Lung microvascular endothelial cell (primary cell): ENCODE data around the gene MAD1L1. TPM values are rescaled to one million over a fixed set of nuclear protein-coding genes. Genes with fewer than 3 reads are reported as not detected.
"Not testable (repeated sequence)": the region's sequence is repeated elsewhere in the genome, so short reads cannot be mapped to it uniquely, and the experiment has no call there.

ENCODE experiments used
- DNase-seq, 2 donors: peaks; one replicate each; pipeline versions ENCODE4 v3.0.0 to v3.0.0-alpha.2; 2010; ENCODE audit warnings: low read depth in 2 of 2
- total RNA-seq: library from RNA; depleted of rRNA; stranded (reverse); fragments of >200 nt; gene quantifications from 2 replicates; pipeline ENCODE4 v1.2.1, GENCODE V29; 2014

The MAD1L1 gene
- total RNA-seq, 1 donor from 2014 or later = 46.0 TPM

DNA sequence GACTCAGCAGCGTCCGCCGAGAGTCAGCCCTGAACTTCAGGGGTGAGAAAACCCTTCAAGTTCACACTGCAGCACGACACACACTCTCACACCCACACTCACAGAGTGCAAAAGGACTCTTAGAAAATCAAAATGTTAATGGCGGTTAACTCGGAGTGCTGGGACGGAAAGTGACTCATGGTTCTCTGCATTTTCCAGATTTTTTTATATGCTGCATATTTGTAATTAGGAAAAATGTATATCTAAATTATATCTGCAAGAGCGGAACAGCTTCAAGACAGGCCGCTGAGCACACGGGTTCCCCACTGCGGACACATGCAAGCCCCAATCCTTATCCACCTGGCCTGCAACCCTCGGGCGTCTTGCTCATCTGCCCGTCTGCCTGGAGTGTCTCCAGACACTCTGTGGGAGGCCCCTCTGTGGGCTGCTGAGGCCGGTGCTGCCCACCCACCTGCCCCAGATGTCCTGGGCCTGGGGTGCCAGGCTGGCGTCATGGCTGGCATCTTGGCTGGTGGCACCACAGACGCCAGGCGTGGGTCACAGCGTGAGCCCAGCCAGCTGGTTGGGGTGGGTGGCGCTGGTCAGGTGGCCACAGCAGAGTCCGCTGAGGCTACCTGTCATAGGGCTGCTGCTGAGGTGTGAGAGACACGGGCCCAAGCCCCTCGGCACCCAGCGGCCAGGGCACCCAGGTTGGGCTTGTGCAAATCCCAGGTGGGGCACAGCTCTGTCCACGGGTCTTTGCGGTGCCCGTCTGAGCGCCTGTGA, 407.7 kb downstream of the MAD1L1 start:
- not testable (repeated sequence) for DNase-seq

- DNase-seq = not testable (repeated sequence)
Observed at GRCh38 chr7:1824151-1824881, 408.4 kb downstream of the MAD1L1 start.

DNA sequence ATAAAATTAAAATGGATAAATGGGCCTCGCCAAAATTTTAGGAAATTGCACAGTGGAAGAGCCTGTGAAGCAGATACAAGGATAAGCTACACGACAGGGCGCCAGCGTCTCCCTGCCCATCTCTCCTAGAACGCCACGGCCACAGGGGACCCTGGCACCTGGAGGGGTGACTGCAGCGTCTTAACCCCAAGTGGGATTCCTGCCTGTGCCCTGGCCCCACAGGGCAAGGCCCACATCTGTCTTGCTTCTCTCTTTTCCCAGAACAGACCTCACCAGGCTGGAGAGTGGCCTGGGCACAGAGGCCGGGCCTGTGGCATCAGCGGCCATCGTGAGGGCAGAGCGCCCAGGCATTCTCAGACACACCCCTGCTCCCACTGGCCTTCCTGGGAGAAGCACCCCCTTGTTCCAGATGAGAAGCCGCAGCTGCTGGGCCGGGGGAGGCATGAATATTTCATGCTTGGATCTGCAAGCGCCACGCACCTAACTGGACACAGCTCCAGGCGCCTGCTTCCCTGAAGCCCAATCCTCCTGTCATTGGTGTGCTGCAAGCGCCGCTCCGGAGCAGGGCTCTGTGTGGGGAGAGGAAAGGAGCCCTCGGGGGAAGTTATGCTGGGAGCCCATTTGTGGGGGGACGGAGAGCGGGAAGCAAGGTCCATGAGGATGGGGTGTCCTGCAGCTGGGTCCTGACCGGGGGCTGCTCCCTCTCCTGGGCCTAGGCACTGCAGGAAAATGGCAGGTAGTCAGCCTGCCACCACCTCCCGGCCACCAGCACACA, 409.2 kb downstream of the MAD1L1 start:
- DNase-seq = no peak

DNA sequence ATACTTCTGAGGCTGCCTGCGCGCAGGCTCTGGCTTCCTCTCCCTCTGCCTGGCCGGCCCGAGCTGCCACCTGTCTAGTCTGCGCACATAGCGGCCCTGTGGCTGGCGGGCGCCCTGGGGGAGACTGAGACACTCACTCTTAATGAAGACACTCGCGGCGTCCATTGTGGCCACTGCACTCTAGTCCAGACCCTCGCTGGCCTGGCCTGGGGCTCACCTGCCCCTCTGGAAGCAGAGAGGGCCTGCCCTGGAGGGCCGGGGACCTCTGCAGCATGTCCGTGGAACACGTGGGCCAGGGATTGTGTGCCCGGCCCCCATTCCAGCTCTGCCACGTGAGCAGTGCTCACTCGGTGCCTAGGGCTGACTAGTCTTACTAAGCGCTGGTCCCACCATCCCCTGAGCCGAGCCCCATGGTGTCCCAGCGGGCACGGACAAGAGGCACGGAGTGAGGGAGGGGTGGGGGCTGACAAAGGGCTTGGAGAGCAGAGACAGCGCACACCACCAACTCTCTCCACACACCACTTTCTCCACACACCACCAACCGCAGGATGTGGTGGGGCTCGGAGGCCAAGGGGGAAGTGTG, 413.4 kb downstream of the MAD1L1 start:
- DNase-seq = no peak

GRCh38 chr7:1818575-1819258, 414.0 kb downstream of the MAD1L1 start:
- no peak for DNase-seq

- DNase-seq = no peak
Observed at GRCh38 chr7:1817061-1817712, 415.6 kb downstream of the MAD1L1 start.

DNA sequence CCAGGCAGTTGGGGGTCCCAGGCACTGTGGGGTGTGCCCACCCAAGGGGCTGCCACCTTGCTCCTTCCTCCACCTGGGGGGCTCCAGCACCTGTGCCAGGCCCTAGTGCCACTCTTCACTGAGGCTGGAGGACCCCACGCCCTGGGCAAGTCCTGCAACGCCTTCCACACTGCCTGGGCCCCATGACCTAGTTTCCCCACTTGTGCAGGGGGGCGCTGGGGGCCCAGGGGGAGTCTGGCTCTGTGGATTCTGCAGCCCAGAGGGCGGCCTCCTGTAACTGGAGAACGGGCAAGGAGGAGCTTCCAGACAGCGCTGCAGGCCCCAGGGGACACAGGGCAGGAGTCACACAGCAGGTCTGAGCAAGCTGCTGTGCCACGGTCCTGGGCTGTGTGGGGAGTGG, 416.3 kb downstream of the MAD1L1 start:
- not testable (repeated sequence) for DNase-seq

DNA sequence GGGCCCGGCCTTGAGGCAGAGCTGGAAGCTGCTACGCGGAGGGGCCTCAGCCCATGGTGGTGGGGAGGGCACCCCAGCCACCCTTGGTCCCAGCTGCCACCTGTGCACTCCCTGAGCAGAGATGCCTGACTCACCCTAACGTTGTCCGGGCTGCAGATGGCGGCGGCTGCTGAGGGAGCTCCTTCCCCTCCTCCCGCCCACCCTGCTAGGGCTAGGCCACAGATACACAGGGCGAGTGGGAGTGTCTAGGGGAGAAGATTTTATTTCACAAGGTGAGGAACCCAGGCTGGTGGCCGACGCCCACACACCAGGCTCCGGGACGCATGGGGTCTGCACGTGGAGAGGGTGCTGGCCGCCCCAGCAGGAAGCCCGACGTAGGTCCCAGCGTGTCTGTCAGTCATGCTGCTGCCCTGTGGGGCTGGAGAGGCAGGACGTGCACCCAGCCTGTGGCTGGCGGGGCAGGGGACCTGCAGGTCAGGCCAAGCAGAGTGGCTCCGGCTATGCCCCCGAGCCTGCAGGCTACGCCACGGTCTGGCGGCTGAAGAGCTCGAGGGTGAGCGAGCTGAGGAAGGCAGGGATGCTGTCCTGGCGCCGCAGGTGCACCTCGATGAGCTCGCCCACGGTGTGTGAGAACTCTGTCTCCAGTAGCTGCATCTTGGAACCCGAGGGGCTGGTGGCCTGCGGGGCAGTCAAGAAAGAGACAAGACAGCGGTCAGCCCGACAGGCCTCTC, 417.0 kb downstream of the MAD1L1 start:
- not testable (repeated sequence) for DNase-seq

GRCh38 chr7:1815051-1815481, 417.7 kb downstream of the MAD1L1 start:
- DNase-seq = no peak

- DNase-seq = no peak
Observed at GRCh38 chr7:1814089-1814811, 418.5 kb downstream of the MAD1L1 start.

- no peak for DNase-seq
Observed at GRCh38 chr7:1813394-1814088, 419.2 kb downstream of the MAD1L1 start.

GRCh38 chr7:1812509-1813393, 420.0 kb downstream of the MAD1L1 start:
- DNase-seq = peak in 1 of 2 donors; percentile 33

DNA sequence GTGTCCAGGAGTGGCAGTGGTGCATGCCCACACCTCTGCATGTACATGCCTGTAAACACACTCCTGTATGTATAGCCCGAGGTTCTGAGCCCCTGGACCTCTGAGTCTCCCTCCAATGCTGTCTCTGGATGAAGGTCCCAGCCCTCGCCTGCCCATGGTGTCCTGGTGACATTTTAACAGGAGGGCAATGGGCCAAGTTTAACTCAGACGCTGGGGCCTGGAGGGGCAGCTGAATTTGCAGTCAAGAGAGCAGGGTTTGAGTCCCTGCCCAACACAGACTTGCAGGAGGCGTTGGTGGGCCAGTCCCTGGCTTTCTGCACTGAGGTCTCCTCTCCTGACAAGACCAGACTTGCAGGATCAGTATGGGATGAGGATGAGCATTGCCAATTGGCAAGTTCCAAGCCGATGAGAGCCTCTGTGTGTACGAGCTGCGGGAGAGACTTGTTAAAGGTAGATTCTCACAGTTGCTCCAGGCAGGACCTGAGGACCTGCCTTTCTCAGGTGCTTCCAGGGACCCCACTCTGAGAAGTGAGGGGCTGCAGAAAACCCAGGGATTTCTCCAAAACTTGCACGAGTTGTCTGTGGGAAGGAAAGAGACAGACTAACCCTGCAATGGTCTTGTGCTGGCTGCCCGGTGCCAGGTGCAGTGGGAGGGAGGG, 420.8 kb downstream of the MAD1L1 start:
- no peak for DNase-seq

GRCh38 chr7:1810961-1811849, 421.5 kb downstream of the MAD1L1 start:
- no peak for DNase-seq

- DNase-seq = no peak
Observed at GRCh38 chr7:1810521-1810920, 422.2 kb downstream of the MAD1L1 start.
